GM23248 (cell line): ENCODE results near the gene WDR27.

ENCODE experiments used
- EZH2 ChIP-seq: fragments of 200-600 bp; sonication (generic); IDR thresholded peaks from 2 replicates; pipeline ENCODE4 v1.6.1; 2018; ENCODE audit warnings: antibody characterized with exemption, mild to moderate bottlenecking; ENCODE audit not compliant: insufficient read depth, poor library complexity, severe bottlenecking
- EZH2phosphoT487 ChIP-seq: fragments of 200-600 bp; sonication (generic); IDR thresholded peaks from 2 replicates; pipeline ENCODE4 v1.6.1; 2018; ENCODE audit warnings: antibody characterized with exemption, moderate library complexity, mild to moderate bottlenecking, low read depth; ENCODE audit not compliant: insufficient read depth

DNA sequence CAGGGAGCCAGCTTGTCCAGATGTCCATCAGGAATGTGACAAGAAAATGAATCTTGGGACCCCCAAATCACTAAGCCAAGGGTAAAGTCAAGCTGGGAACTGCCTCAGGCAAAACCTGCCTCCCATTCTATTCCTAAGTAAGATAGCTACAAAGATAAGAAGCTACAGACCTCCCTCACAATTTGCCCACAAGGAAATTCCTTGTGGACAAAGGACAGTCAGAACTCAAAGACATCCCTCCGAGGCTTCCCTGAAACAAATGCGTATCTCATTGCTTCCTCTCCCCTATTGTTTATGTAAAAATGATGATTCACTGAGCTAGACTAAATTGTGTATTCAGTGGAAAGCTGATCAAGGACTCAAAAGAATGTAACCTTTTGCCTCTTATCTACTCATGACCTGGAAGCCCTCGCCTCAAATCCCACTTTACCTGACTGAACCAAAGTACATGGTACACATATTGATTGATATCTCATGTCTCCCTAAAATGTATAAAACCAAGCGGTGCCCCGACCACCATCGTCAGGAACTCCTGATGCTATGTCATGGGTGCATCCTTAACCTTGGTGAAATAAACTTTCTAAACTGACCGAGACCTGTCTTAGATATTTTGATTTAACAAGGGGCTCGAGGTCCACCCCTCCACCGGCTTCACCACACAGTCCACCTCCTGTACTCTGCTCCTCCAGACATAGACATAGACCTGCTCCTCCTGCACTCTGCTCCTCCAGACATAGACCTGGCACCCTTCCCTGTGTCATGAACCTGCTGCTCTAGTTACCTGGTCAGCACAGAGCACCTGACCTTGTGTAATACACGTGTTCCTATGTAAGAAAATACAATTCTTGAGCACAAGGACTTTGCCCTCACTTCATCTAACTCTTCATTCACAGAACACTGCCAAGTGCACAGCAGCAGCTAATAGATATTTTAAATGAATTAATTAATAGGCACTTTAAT is 81.4 kb downstream of the WDR27 start:
- TF ChIP-seq EZH2 (no peak), EZH2phosphoT487 (no peak)
